GM21381 (cell line): ENCODE measurements around the gene GALNT11.
"Not testable (repeated sequence)": the region's sequence is repeated elsewhere in the genome, so short reads cannot be mapped to it uniquely, and the experiment has no call there.

Source experiments
- ATAC-seq: cut with Tn5 transposase; IDR thresholded peaks from one replicate; pipeline ENCODE4 v1.9.1; 2021; ENCODE audit warnings: mild to moderate bottlenecking, moderate library complexity; ENCODE audit not compliant: unreplicated experiment

The GALNT11 gene

GRCh38 chr7:152027491-152028365, 2.3 kb downstream of the GALNT11 start:
- ATAC-seq: not testable (repeated sequence)

- not testable (repeated sequence) for ATAC-seq
Measured at GRCh38 chr7:152030059-152030458, 4.6 kb downstream of the GALNT11 start.

- ATAC-seq: not testable (repeated sequence)
Measured at GRCh38 chr7:152030639-152031038, 5.2 kb downstream of the GALNT11 start.

GRCh38 chr7:152035817-152036216, 10.3 kb downstream of the GALNT11 start:
- ATAC-seq: no peak

- not testable (repeated sequence) for ATAC-seq
Measured at GRCh38 chr7:152038410-152038809, 12.9 kb downstream of the GALNT11 start.

GRCh38 chr7:152043086-152043485, 17.6 kb downstream of the GALNT11 start:
- not testable (repeated sequence) for ATAC-seq

GRCh38 chr7:152044909-152045308, 19.4 kb downstream of the GALNT11 start:
- ATAC-seq: not testable (repeated sequence)

- no peak for ATAC-seq
Measured at GRCh38 chr7:152046531-152046930, 21.1 kb downstream of the GALNT11 start.

- no peak for ATAC-seq
Measured at GRCh38 chr7:152048051-152048450, 22.6 kb downstream of the GALNT11 start.

- ATAC-seq: no peak
Measured at GRCh38 chr7:152050547-152050971, 25.1 kb downstream of the GALNT11 start.

- no peak for ATAC-seq
Measured at GRCh38 chr7:152051968-152052367, 26.5 kb downstream of the GALNT11 start.

GRCh38 chr7:152052771-152053170, 27.3 kb downstream of the GALNT11 start:
- no peak for ATAC-seq

- ATAC-seq: no peak
Measured at GRCh38 chr7:152054367-152055230, 29.1 kb downstream of the GALNT11 start.

GRCh38 chr7:152056621-152057274, 31.3 kb downstream of the GALNT11 start:
- no peak for ATAC-seq

- no peak for ATAC-seq
Measured at GRCh38 chr7:152059311-152059710, 33.8 kb downstream of the GALNT11 start.

GRCh38 chr7:152061086-152061485, 35.6 kb downstream of the GALNT11 start:
- ATAC-seq: not testable (repeated sequence)

- ATAC-seq: not testable (repeated sequence)
Measured at GRCh38 chr7:152063192-152063591, 37.7 kb downstream of the GALNT11 start.

- not testable (repeated sequence) for ATAC-seq
Measured at GRCh38 chr7:152063821-152064220, 38.3 kb downstream of the GALNT11 start.

- ATAC-seq: not testable (repeated sequence)
Measured at GRCh38 chr7:152065800-152066344, 40.4 kb downstream of the GALNT11 start.

GRCh38 chr7:152072421-152072820, 46.9 kb downstream of the GALNT11 start:
- ATAC-seq: no peak

GRCh38 chr7:152073352-152073751, 47.9 kb downstream of the GALNT11 start:
- no peak for ATAC-seq
